ENCODE results near the gene GRIN2A.

The GRIN2A gene

GRCh38 chr16:10085078-10085798 is 97.0 kb downstream of the GRIN2A start:
- no peak for DNase-seq

- no peak for DNase-seq
These were observed 98.9 kb downstream of the GRIN2A start for GRCh38 chr16:10083301-10083700.

GRCh38 chr16:10081201-10081940 is 100.9 kb downstream of the GRIN2A start:
- DNase-seq, result no peak

GRCh38 chr16:10080051-10080772 is 102.0 kb downstream of the GRIN2A start:
- DNase-seq, result no peak

GRCh38 chr16:10078541-10078949 is 103.7 kb downstream of the GRIN2A start:
- no peak for DNase-seq

GRCh38 chr16:10077861-10078260 is 104.4 kb downstream of the GRIN2A start:
- DNase-seq, result no peak

GRCh38 chr16:10076037-10076436 is 106.2 kb downstream of the GRIN2A start:
- DNase-seq, result no peak

- no peak for DNase-seq
These were observed 111.6 kb downstream of the GRIN2A start for GRCh38 chr16:10070591-10070990.

- DNase-seq, result no peak
These were observed 112.9 kb downstream of the GRIN2A start for GRCh38 chr16:10069374-10069773.

- no peak for DNase-seq
These were observed 114.4 kb downstream of the GRIN2A start for GRCh38 chr16:10067835-10068234.

- DNase-seq, result no peak
These were observed 114.8 kb downstream of the GRIN2A start for GRCh38 chr16:10067406-10067805.

- no peak for DNase-seq
These were observed 117.2 kb downstream of the GRIN2A start for GRCh38 chr16:10065019-10065418.

- no peak for DNase-seq
These were observed 133.4 kb downstream of the GRIN2A start for GRCh38 chr16:10048850-10049249.

GRCh38 chr16:10045947-10046346 is 136.3 kb downstream of the GRIN2A start:
- DNase-seq, result no peak

GRCh38 chr16:10045291-10045775 is 136.9 kb downstream of the GRIN2A start:
- no peak for DNase-seq

GRCh38 chr16:10040136-10041080 is 141.8 kb downstream of the GRIN2A start:
- DNase-seq, result no peak

- DNase-seq, result peak; percentile 44
These were observed 142.8 kb downstream of the GRIN2A start for GRCh38 chr16:10039220-10040096.

GRCh38 chr16:10037751-10038150 is 144.5 kb downstream of the GRIN2A start:
- DNase-seq, result no peak

- DNase-seq, result no peak
These were observed 145.3 kb downstream of the GRIN2A start for GRCh38 chr16:10036956-10037355.

- no peak for DNase-seq
These were observed 148.7 kb downstream of the GRIN2A start for GRCh38 chr16:10033556-10033955.

GRCh38 chr16:10031955-10032354 is 150.3 kb downstream of the GRIN2A start:
- DNase-seq, result no peak

All from right forelimb (tissue), 1 donor.